GM19043 (cell line): ENCODE results near the gene DCLK1.

Experiments used
- ATAC-seq: cut with Tn5 transposase; IDR thresholded peaks from one replicate; pipeline ENCODE4 v1.9.1; 2021; ENCODE audit warnings: low read depth; ENCODE audit not compliant: unreplicated experiment

DCLK1 gene

DNA sequence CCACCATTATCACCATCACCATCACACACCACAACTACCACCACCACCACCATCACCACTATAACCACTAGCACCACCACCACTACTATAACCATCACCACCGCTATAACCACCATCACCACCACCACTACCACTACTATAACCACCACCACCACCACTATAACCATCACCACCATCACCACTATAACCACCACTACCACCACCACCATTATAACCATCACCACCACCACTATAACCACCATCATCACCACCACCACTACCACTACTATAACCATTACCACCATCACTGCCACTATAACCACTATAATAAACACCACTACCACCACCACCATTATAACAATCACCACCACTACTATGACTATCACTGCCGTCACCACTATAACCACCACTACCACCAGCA, 173.2 kb downstream of the DCLK1 start:
- ATAC-seq = no peak

DNA sequence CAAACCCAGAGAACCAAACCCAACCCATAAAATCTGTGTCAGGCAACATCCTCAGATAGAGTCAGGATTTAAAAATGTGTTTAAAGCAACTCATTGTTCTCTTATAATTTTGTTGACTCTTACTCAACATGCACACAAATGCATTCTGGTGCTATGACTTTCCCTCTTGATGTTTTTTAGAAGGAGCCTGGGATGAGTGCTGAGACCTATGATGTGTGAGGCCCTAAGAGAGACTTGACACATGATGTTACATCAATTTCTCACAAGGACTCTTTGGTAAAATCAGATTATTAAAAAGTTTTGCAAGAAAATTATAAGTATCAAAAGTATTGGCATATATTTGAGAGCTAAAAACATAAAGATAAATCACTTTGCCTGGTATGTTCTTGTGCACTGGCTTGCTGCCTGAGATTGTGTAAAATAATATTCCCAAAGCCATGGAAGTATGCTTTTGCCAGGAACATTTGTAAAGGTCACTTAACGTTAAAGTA, 173.9 kb downstream of the DCLK1 start:
- ATAC-seq = no peak

- no peak for ATAC-seq
Observed at GRCh38 chr13:35956074-35956473, 175.1 kb downstream of the DCLK1 start.

- ATAC-seq = no peak
Observed at GRCh38 chr13:35954207-35954560, 177.0 kb downstream of the DCLK1 start.

- peak; percentile 63 for ATAC-seq
Observed at GRCh38 chr13:35953537-35954206, 177.5 kb downstream of the DCLK1 start.

DNA sequence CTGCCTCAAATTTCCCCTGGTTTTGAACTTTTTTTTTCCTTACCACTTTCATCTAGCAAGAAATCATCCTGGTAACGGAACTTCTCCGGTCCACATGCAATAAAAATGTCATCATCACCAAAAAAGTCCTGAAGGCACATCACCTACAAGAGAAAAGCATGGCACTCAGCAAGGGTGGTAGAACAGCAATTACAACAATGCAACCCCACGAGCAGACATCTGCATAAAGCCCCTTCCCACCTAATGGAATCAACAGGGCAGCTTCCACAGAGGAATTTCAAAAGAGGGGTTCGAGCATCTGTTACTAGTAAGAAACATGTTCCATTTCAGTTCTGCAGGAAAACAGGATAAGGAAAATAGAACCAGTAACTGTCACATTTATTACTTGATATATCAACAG, 183.9 kb downstream of the DCLK1 start:
- ATAC-seq = no peak

DNA sequence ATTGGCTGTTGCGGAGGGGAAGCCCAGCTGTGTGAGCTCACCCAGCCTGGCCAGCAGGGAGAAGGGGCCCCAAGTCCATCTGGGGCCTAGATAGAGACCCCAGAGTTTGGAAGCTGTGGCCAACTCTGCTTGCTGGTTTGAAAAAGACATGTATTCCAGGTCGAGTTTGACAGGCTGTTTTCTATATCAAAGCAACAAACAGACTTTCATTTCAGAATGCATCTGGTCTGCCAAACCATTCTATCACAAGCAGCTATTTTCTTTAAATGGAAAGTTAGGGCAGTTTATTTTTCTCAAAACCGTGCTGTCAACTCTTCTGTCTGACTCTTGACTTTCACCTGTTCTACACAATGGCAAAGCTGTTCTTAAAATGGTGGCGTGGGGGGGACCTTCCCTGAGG, 185.8 kb downstream of the DCLK1 start:
- no peak for ATAC-seq

GRCh38 chr13:35941374-35941773, 189.8 kb downstream of the DCLK1 start:
- ATAC-seq = no peak

- ATAC-seq = no peak
Observed at GRCh38 chr13:35940734-35941133, 190.4 kb downstream of the DCLK1 start.

- ATAC-seq = no peak
Observed at GRCh38 chr13:35936246-35936978, 194.8 kb downstream of the DCLK1 start.

DNA sequence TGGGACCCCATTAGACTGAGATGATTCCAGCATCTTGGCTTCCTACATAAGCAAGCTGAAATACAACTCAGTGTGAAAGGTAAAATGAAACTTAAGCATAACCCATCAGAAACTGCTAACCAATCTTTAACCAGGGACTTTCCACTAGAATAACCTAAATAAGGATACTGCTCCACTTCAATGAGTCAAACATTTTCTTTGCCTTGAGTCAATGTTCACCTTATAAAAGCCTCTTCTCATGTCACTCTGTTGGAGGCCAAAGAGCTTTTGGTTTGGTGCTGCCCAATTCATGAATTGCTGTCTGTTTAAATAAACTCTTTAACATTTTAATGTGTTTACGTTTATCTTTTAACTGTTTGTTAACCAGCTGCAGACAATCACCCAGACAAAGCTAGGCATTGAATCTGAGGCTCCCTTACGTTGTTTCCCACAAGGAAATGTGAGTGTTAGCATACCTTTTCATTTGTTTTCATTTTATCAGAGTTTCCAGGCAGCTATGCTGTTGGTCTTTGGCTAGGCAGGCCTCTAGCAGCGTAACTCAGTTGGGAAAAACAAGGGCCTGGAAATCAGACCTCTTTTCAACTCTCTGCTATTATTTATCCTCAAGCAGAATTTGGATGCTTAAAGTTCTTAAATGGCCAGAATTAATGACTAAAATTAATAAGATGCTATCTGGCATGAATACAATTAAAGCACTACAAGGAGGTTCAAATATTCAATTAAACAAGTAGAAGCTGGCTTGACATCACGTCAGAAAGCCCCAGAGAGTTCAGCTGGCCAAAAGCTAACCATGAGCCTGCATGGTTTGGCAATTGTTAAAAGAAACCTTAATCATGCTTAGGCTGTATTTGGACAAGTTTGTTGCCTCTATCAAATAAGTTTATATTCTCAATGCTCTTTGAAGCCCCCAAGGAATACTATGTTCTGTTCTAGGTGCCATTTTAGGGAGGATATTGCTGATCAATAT, 200.2 kb downstream of the DCLK1 start:
- ATAC-seq = peak; percentile 73

GRCh38 chr13:35927567-35928021, 203.6 kb downstream of the DCLK1 start:
- ATAC-seq = no peak

- no peak for ATAC-seq
Observed at GRCh38 chr13:35926859-35927530, 204.2 kb downstream of the DCLK1 start.

GRCh38 chr13:35925669-35926068, 205.5 kb downstream of the DCLK1 start:
- ATAC-seq = no peak

GRCh38 chr13:35923347-35923746, 207.8 kb downstream of the DCLK1 start:
- no peak for ATAC-seq

- ATAC-seq = no peak
Observed at GRCh38 chr13:35920816-35921215, 210.4 kb downstream of the DCLK1 start.

- ATAC-seq = no peak
Observed at GRCh38 chr13:35917942-35918645, 213.1 kb downstream of the DCLK1 start.

- ATAC-seq = no peak
Observed at GRCh38 chr13:35917252-35917941, 213.8 kb downstream of the DCLK1 start.

GRCh38 chr13:35916146-35916545, 215.0 kb downstream of the DCLK1 start:
- no peak for ATAC-seq
